KMS-11 (cell line): ENCODE results near the gene SLC35G6.
"Not testable (repeated sequence)": the region's sequence is repeated elsewhere in the genome, so short reads cannot be mapped to it uniquely, and the experiment has no call there.

Source experiments
- H2AFZ ChIP-seq: fragments of 200-600 bp; sonication (generic); 2 replicates; pipeline ENCODE4 v1.6.1; 2016; ENCODE audit warnings: antibody characterized with exemption, mixed run types, low read depth
- H3K27ac ChIP-seq: fragments of 200-600 bp; sonication (generic); 2 replicates; pipeline ENCODE4 v1.6.1; 2016; ENCODE audit warnings: mild to moderate bottlenecking, mixed run types
- H3K27me3 ChIP-seq: fragments of 200-600 bp; sonication (generic); 2 replicates; pipeline ENCODE4 v1.6.1; 2017; ENCODE audit warnings: mild to moderate bottlenecking, low read depth, mixed run types, moderate library complexity; ENCODE audit not compliant: insufficient read depth
- H3K36me3 ChIP-seq: fragments of 200-600 bp; sonication (generic); 2 replicates; pipeline ENCODE4 v1.6.1; 2017; ENCODE audit warnings: mild to moderate bottlenecking, mixed run types; ENCODE audit not compliant: insufficient read depth
- H3K4me1 ChIP-seq: fragments of 200-600 bp; sonication (generic); 2 replicates; pipeline ENCODE4 v1.6.1; 2016; ENCODE audit warnings: mild to moderate bottlenecking, low read depth, mixed run types; ENCODE audit not compliant: poor library complexity, severe bottlenecking
- H3K4me2 ChIP-seq: fragments of 200-600 bp; sonication (generic); 2 replicates; pipeline ENCODE4 v1.7.0; 2016; ENCODE audit warnings: mild to moderate bottlenecking, mixed run types
- H3K4me3 ChIP-seq: fragments of 200-600 bp; sonication (generic); IDR thresholded peaks from 2 replicates; pipeline ENCODE4 v1.6.1; 2017; ENCODE audit warnings: low read depth, low read length, mixed read lengths; ENCODE audit not compliant: insufficient read depth
- H3K79me2 ChIP-seq: fragments of 200-600 bp; sonication (generic); 2 replicates; pipeline ENCODE4 v1.6.1; 2016; ENCODE audit warnings: low read depth, mixed run types; ENCODE audit not compliant: insufficient read depth
- H3K9ac ChIP-seq: fragments of 200-600 bp; sonication (generic); 2 replicates; pipeline ENCODE4 v1.6.1; 2016; ENCODE audit warnings: mild to moderate bottlenecking, mixed run types
- H4K20me1 ChIP-seq: fragments of 200-600 bp; sonication (generic); 2 replicates; pipeline ENCODE4 v1.6.1; 2016; ENCODE audit warnings: mild to moderate bottlenecking, mixed run types; ENCODE audit not compliant: insufficient read depth
- TF ChIP-seq, protein P1 (sequence below): fragments of 200-600 bp; sonication (generic); conservative IDR thresholded peaks from 2 replicates; pipeline ENCODE4 v1.6.1; 2017; ENCODE audit warnings: low read depth, mild to moderate bottlenecking, antibody characterized with exemption, low read length, moderate library complexity, mixed read lengths

SLC35G6 gene

DNA sequence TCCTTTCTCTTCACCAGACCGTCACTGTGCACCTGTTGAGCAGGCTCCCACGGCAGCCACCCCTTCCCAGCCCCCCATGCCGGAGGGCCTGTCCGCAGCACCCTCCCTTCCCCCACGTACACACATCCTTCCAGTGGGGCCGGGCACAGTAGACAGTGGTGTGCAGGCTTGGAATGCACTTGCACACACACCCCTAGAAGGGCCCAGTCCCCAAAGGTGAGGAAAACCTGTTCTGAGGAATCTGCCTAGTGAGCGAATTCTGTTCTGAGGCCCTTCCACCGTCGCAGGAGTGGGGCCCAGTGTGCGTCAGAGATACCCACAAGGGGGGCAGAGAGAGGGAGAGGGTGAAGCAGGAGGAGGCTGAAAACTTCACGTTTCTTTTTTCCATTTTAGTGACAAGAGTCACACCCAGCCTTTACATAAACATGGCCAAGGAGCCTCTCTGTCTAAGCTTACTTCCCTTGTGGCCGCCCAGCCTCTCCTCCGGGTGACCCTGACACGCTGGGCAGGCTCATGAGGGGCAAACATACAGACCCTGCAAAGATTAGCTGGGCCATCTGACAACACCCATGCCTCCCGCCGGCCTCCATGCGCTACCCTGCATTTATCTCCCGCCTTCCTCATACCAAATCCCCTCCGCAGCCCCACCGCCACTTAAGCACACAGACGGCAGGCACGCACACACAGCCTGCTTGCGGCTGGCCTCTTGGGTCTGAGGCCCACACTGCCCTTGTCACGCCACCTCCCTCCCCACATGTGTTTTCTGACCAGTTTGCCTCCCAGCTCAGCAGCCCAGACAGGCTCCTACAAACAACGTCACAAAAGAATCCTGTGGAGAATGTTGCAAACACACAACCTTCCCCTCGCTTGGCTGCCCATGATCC, 3.6 kb upstream of the SLC35G6 start:
- Histone ChIP-seq H3K4me3 (no peak overlapping the region), H3K27ac (no peak overlapping the region), H2AFZ (no peak overlapping the region), H3K4me2 (no peak overlapping the region), H3K4me1 (no peaks in the 10 kb centered on the region), H3K9ac (no peak overlapping the region), H4K20me1 (no peaks in the 10 kb centered on the region), H3K27me3 (no peaks in the 10 kb centered on the region), H3K36me3 (no peaks in the 10 kb centered on the region), H3K79me2 (no peaks in the 10 kb centered on the region)
- TF ChIP-seq, protein P1, sequence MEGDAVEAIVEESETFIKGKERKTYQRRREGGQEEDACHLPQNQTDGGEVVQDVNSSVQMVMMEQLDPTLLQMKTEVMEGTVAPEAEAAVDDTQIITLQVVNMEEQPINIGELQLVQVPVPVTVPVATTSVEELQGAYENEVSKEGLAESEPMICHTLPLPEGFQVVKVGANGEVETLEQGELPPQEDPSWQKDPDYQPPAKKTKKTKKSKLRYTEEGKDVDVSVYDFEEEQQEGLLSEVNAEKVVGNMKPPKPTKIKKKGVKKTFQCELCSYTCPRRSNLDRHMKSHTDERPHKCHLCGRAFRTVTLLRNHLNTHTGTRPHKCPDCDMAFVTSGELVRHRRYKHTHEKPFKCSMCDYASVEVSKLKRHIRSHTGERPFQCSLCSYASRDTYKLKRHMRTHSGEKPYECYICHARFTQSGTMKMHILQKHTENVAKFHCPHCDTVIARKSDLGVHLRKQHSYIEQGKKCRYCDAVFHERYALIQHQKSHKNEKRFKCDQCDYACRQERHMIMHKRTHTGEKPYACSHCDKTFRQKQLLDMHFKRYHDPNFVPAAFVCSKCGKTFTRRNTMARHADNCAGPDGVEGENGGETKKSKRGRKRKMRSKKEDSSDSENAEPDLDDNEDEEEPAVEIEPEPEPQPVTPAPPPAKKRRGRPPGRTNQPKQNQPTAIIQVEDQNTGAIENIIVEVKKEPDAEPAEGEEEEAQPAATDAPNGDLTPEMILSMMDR = no peak

DNA sequence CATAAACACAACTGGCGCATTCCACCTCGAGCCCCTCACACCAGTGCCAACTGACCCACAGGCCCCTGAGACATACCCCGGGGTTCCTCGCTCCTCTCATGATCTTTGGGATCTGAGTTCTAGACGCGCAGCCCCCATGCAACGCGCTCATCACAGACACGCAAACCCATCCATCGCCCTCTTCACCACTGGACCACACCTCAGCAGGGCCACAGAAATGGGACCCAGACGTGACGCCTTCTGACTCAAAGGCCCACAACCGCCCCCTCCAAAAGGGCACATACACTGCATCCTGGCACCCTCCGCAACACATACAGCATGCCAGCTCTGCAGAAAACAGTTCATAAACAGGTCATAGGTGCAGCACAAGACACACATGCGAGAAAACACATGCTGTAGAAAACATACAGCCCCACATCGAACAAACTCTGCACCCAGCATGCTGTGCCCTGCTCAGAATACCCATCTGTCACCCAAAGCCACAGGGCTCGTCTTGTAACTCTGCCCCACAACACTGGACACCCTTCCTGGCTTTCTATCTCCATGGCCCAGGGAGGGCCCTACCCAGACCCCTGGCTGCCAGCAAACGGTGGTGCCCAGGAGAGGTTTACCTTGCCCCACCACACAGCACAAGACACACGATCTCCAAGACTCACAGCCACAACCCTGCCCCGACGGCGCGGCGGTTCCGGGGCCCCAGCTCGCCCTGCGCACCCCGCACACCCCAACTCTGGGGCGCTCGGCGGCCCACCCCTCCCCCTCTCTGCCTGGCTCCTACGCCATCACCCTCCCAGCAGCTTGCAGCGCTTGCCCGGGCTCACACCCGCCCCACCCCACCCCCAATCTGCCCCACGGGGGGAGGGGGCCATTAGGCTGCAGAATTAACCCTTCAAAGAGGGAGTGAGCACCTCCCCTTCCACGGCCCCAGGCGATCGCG, 2.7 kb upstream of the SLC35G6 start:
- peak overlapping the region; percentile 64 for H3K9ac ChIP-seq
- no peaks in the 10 kb centered on the region for H3K4me1 ChIP-seq
- H3K36me3 ChIP-seq = no peaks in the 10 kb centered on the region
- no peaks in the 10 kb centered on the region for H3K27me3 ChIP-seq
- TF ChIP-seq, protein P1 = no peak
- H2AFZ ChIP-seq = no peak overlapping the region
- no peak overlapping the region; the same call in 1 of the 2 replicates for H3K4me2 ChIP-seq
- H4K20me1 ChIP-seq = no peaks in the 10 kb centered on the region
- H3K79me2 ChIP-seq = no peaks in the 10 kb centered on the region
- H3K4me3 ChIP-seq = no peak overlapping the region
- no peak overlapping the region for H3K27ac ChIP-seq

DNA sequence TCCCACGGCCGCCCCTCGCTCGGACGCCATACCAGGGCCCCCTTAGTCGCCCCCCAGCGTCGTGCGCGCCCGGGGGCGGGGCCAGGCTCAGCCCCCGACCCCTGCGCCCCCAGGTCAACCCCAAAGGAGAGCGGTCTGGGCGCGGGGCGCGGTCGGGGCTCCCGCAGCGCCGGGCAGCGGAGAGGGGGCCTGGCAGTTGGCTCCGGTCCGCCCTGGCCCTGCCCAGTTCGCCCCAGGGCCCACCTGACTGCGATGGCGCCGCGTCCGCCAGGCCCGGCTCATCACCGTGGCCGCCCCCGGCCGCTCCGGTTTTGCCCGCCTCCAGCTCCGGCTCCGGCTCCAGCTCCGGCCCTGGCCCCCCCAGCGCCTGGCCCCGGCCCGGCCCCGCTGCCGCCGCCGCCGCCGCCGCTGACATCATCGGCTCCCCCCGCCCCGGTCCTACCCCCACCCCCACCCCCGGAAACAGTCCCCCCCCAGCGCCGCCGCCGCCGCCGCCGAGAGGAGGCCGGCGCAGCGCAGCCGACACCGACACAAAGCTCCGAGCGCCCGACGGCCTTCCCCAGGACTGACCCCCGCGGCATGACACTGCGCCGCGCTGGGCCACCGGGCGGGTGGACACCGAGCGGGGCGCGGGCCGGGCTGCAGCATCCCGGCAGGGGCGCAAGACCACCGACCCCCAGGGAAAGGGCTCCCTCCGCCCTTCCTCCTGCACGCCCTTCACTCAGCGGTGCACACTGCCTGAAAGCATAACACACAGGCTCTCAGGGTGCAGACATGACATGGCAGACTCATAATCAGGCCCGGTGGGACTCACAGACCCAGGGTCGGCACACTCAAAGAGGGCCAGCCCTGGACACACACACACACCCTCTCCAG, 1.8 kb upstream of the SLC35G6 start, which contains the start of gene ZBTB4:
Gene ZBTB4, minus strand, starts transcription at position 419 of the 876 bp plus-strand sequence. CDS start 12,830 bp downstream, outside the sequence.
- TF ChIP-seq, protein P1 = no peak
- Histone ChIP-seq H3K9ac (peak within 1 kb of the TSS; percentile 64), H3K79me2 (no peaks in the 10 kb centered on the region), H3K27ac (no peak within 1 kb of the TSS), H3K4me1 (no peaks in the 10 kb centered on the region), H3K36me3 (no peaks in the 10 kb centered on the region), H3K27me3 (no peaks in the 10 kb centered on the region), H2AFZ (peak within 1 kb of the TSS; percentile 26; the same call in 1 of the 2 replicates), H4K20me1 (no peaks in the 10 kb centered on the region), H3K4me3 (no peak within 1 kb of the TSS), H3K4me2 (peak within 1 kb of the TSS; percentile 17; the same call in 1 of the 2 replicates)

DNA sequence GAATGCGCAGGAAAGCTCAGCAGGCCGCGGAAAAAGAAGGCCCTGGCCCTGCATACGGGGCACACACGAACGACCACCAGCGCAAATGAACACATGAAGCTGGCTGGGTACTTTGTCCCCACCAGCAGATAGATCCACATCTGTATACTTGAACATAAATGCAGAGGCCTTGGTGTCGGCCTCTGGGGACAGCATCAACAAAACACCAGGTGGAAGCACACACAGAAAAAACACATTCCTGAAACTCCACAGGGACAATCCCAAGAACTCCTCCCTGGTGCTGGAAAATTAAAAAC, 1.2 kb upstream of the SLC35G6 start:
- Histone ChIP-seq H3K27me3 (no peaks in the 10 kb centered on the region), H3K4me1 (no peaks in the 10 kb centered on the region), H3K27ac (no peak overlapping the region), H3K4me3 (no peak overlapping the region), H4K20me1 (no peaks in the 10 kb centered on the region), H3K36me3 (no peaks in the 10 kb centered on the region), H3K9ac (peak overlapping the region; percentile 46; the same call in 1 of the 2 replicates), H3K79me2 (peaks cover 3% of the 10 kb centered on the region; the same call in 1 of the 2 replicates), H2AFZ (peak overlapping the region; percentile 26; the same call in 1 of the 2 replicates), H3K4me2 (peak overlapping the region; percentile 17; the same call in 1 of the 2 replicates)
- TF ChIP-seq, protein P1 = no peak

DNA sequence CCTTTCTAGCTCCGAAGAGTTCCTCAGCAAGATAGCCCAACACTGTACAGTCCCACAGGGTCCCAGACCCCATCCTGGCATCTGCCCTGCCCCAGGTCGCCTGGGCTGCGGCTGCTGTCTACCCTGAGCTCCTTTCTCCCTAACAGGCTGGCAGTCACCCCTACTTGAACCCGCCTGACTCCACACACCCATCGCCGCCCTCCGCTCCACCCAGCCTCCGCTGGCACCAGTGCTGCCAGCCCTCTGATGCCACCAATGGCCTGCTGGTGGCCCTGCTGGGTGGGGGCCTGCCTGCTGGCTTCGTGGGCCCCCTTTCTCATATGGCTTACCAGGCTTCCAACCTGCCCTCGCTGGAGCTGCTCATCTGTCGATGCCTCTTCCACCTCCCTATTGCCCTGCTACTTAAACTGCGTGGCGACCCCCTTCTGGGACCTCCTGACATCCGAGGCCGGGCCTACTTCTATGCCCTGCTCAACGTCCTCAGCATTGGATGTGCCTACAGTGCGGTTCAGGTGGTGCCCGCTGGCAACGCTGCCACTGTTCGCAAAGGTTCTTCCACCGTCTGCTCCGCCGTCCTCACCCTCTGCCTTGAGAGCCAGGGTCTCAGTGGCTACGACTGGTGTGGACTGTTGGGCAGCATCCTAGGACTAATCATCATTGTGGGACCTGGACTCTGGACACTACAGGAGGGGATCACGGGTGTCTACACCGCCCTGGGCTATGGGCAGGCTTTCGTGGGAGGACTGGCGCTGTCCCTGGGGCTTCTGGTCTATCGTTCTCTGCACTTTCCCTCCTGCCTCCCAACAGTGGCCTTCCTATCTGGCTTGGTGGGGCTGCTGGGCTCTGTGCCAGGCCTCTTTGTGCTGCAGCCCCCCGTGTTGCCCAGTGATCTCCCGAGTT, 846 bp downstream of the SLC35G6 start:
- H4K20me1 ChIP-seq, H3K9ac ChIP-seq, H3K4me2 ChIP-seq, H3K27ac ChIP-seq, H3K4me3 ChIP-seq, H2AFZ ChIP-seq, H3K27me3 ChIP-seq, H3K36me3 ChIP-seq, H3K4me1 ChIP-seq: not testable (repeated sequence)
- H3K79me2 ChIP-seq = peaks cover 18% of the 10 kb centered on the region
